ENCODE measurements around the gene CCDC192.

- TF ChIP-seq CTCF (IDR thresholded peaks at IDR 0.05) (no peak), POLR2A (IDR thresholded peaks at IDR 0.05) (no peak)
Measured at GRCh38 chr5:127769386-127769785, 66.2 kb downstream of the CCDC192 start.
